BJ (cell line): Measurements from ENCODE around the gene TSPAN31. TPM values are rescaled to one million over a fixed set of nuclear protein-coding genes. Genes with fewer than 3 reads are reported as not detected.

Experiments
- CTCF ChIA-PET: fragments of 350-600 bp; formaldehyde crosslinking; extraction: SDS; loops from one replicate; lab custom pipeline; 2021; ENCODE audit warnings: antibody characterized with exemption, inconsistent platforms; lab: Yijun Ruan, JAX
- POLR2A ChIA-PET: fragments of 300-600 bp; sonication (Branson Sonifier 250); formaldehyde crosslinking; extraction: SDS; loops from one replicate; lab custom pipeline; 2021; ENCODE audit warnings: antibody characterized with exemption; lab: Charles Lee
- DNase-seq: peaks from one replicate; pipeline ENCODE4 v3.0.0-alpha.2; 2011; ENCODE audit warnings: low read depth
- H3K27me3 ChIP-seq: 2 replicates; pipeline ENCODE4 v1.6.0; 2011; ENCODE audit warnings: low read length; ENCODE audit not compliant: control insufficient read depth, insufficient read depth
- H3K36me3 ChIP-seq: 2 replicates; pipeline ENCODE4 v1.5.1; 2011; ENCODE audit warnings: low read length; ENCODE audit not compliant: control insufficient read depth, insufficient read depth
- H3K4me3 ChIP-seq: 2 replicates; pipeline ENCODE4 v1.5.1; 2011; ENCODE audit warnings: low read depth, mild to moderate bottlenecking, control low read depth, low read length
- CTCF ChIP-seq: IDR thresholded peaks from 2 replicates; pipeline ENCODE4 v1.5.1; 2011; ENCODE audit warnings: low read depth, mild to moderate bottlenecking, control low read depth, inconsistent platforms, low read length, moderate library complexity; ENCODE audit not compliant: insufficient read depth
- polyA plus RNA-seq: library from polyadenylated mRNA; depleted of rRNA; stranded (reverse); fragments of >200 nt; gene quantifications from 2 replicates; pipeline ENCODE4 v1.2.3, GENCODE V29; 2011

TSPAN31 gene
- polyA plus RNA-seq, 1 experiment: 25.7 TPM

GRCh38 chr12:57735198-57735855, 9.5 kb upstream of the TSPAN31 start:
- Histone ChIP-seq H3K36me3 (no peaks in the 10 kb centered on the region), H3K27me3 (peaks cover 42% of the 10 kb centered on the region), H3K4me3 (no peak overlapping the region)
- DNase-seq: no peak
- POLR2A ChIA-PET: no interaction called here
- TF ChIP-seq CTCF: no peak
- CTCF ChIA-PET: interaction anchor here (1.0 to 4.4 kb wide), 9 partner anchors 9 to 277 kb away, joined by 3 to 58 read pairs (median 4); partner anchors contain the start of genes GLI1 and TSPAN31

GRCh38 chr12:57735952-57736740, 8.7 kb upstream of the TSPAN31 start:
- Histone ChIP-seq H3K4me3 (peak overlapping the region; percentile 22; the same call in 1 of the 2 replicates), H3K27me3 (peaks cover 49% of the 10 kb centered on the region), H3K36me3 (no peaks in the 10 kb centered on the region)
- TF ChIP-seq CTCF: peak; percentile 56
- DNase-seq: no peak
- ChIA-PET CTCF (interaction anchor here (1.0 to 4.4 kb wide), 9 partner anchors 9 to 277 kb away, joined by 3 to 58 read pairs (median 3); partner anchors contain the start of genes GLI1 and TSPAN31), POLR2A (interaction anchor here (0.6 kb wide), 1 partner anchor 109 kb away, joined by 4 read pairs; no protein-coding TSS in a partner anchor)

GRCh38 chr12:57736741-57737466, 7.9 kb upstream of the TSPAN31 start:
- TF ChIP-seq CTCF: no peak
- ChIA-PET CTCF (interaction anchor here (0.7 to 4.4 kb wide), 8 partner anchors 8 to 278 kb away, joined by 3 to 58 read pairs (median 3); partner anchors contain the start of genes CDK4, CYP27B1, GLI1 and TSPAN31), POLR2A (interaction anchor here (0.6 kb wide), 1 partner anchor 108 kb away, joined by 4 read pairs; no protein-coding TSS in a partner anchor)
- Histone ChIP-seq H3K27me3 (peaks cover 53% of the 10 kb centered on the region), H3K4me3 (no peak overlapping the region), H3K36me3 (no peaks in the 10 kb centered on the region)
- DNase-seq: no peak

GRCh38 chr12:57737467-57738460, 7.1 kb upstream of the TSPAN31 start:
- Histone ChIP-seq H3K4me3 (peak overlapping the region; percentile 22; the same call in 1 of the 2 replicates), H3K36me3 (no peaks in the 10 kb centered on the region), H3K27me3 (peaks cover 55% of the 10 kb centered on the region)
- no peak for DNase-seq
- ChIA-PET CTCF (interaction anchor here (0.7 to 4.4 kb wide), 5 partner anchors 7 to 155 kb away, joined by 3 to 58 read pairs (median 3); partner anchors contain the start of genes CDK4 and TSPAN31), POLR2A (no interaction called here)
- peak; percentile 37; the same call in 1 of the 2 replicates for TF ChIP-seq CTCF
